HEK293 (cell line): ENCODE data around the gene CLCNKB.

Experiments
- BCL11B ChIP-seq: fragments of 450-650 bp; formaldehyde crosslinking; IDR thresholded peaks from 2 replicates; pipeline ENCODE4 v1.5.1; 2016; ENCODE audit warnings: low read depth, missing biosample characterization, missing genetic modification characterization
- CTCF ChIP-seq: fragments of 450-650 bp; formaldehyde crosslinking; IDR thresholded peaks from 2 replicates; pipeline ENCODE4 v1.5.1; 2016; ENCODE audit warnings: missing biosample characterization, missing genetic modification characterization
- KLF8 ChIP-seq: fragments of 450-650 bp; formaldehyde crosslinking; IDR thresholded peaks from 2 replicates; pipeline ENCODE4 v1.5.1; 2016; ENCODE audit warnings: missing biosample characterization, missing genetic modification characterization
- PRDM10 ChIP-seq: fragments of 450-650 bp; formaldehyde crosslinking; IDR thresholded peaks from 2 replicates; pipeline ENCODE4 v1.5.1; 2016; ENCODE audit warnings: missing biosample characterization, missing genetic modification characterization
- TCF7L2 ChIP-seq: IDR thresholded peaks from 2 replicates; pipeline ENCODE4 v1.6.1; 2011; ENCODE audit warnings: low read depth, mild to moderate bottlenecking, inconsistent platforms, low read length, moderate library complexity, borderline replicate concordance
- WT1 ChIP-seq: fragments of 450-650 bp; formaldehyde crosslinking; IDR thresholded peaks from 2 replicates; pipeline ENCODE4 v1.5.1; 2016; ENCODE audit warnings: missing biosample characterization, missing genetic modification characterization
- ZBTB44 ChIP-seq: fragments of 450-650 bp; IDR thresholded peaks from 2 replicates; pipeline ENCODE4 v1.5.1; 2018; ENCODE audit warnings: missing biosample characterization, mild to moderate bottlenecking, missing genetic modification characterization
- ZBTB8A ChIP-seq: fragments of 450-650 bp; formaldehyde crosslinking; IDR thresholded peaks from 2 replicates; pipeline ENCODE4 v1.5.1; 2016; ENCODE audit warnings: missing biosample characterization, missing genetic modification characterization
- ZNF335 ChIP-seq: fragments of 450-650 bp; formaldehyde crosslinking; conservative IDR thresholded peaks from 2 replicates; pipeline ENCODE4 v1.5.1; 2016; ENCODE audit warnings: missing biosample characterization, missing genetic modification characterization
- ZNF529 ChIP-seq: fragments of 450-650 bp; formaldehyde crosslinking; IDR thresholded peaks from 2 replicates; pipeline ENCODE4 v1.5.1; 2017; ENCODE audit warnings: missing genetic modification characterization, missing biosample characterization; ENCODE audit not compliant: insufficient replicate concordance
- ZNF600 ChIP-seq: fragments of 450-650 bp; formaldehyde crosslinking; IDR thresholded peaks from 2 replicates; pipeline ENCODE4 v1.5.1; 2016; ENCODE audit warnings: missing biosample characterization, missing genetic modification characterization
- ZNF664 ChIP-seq: fragments of 450-650 bp; formaldehyde crosslinking; IDR thresholded peaks from 2 replicates; pipeline ENCODE4 v1.5.1; 2016; ENCODE audit warnings: missing biosample characterization, missing genetic modification characterization
- ZNF707 ChIP-seq: fragments of 450-650 bp; formaldehyde crosslinking; IDR thresholded peaks from 2 replicates; pipeline ENCODE4 v1.5.1; 2016; ENCODE audit warnings: missing biosample characterization, missing genetic modification characterization
- ZSCAN4 ChIP-seq: fragments of 450-650 bp; formaldehyde crosslinking; IDR thresholded peaks from 2 replicates; pipeline ENCODE4 v1.5.1; 2017; ENCODE audit warnings: missing biosample characterization, missing genetic modification characterization

GRCh38 chr1:16094453-16095158 is 51.0 kb downstream of the CLCNKB start:
- TF ChIP-seq PRDM10 (tag by site-specific recombination) (no peak), ZBTB44 (tag by site-specific recombination) (no peak), ZNF664 (tag by site-specific recombination) (no peak), ZNF335 (tag by site-specific recombination) (no peak), ZNF600 (tag by site-specific recombination) (no peak), TCF7L2 (no peak), ZNF529 (tag by site-specific recombination) (no peak), ZNF707 (tag by site-specific recombination) (no peak), KLF8 (tag by site-specific recombination) (no peak), ZBTB8A (no peak), WT1 (tag by site-specific recombination) (no peak), ZSCAN4 (tag by site-specific recombination) (no peak), CTCF (tag by site-specific recombination) (no peak), BCL11B (tag by site-specific recombination) (no peak)
